Adrenal gland (tissue), 5 donors: ENCODE data around the gene NPTXR.

Source experiments
- CTCF ChIP-seq, 6 experiments: fragments of 450-650 bp in 4 of 6; fragments of 200-600 bp in 2 of 6; sonication (generic) in 1 of 6; IDR thresholded peaks; 1 replicate in 5 of 6; 2 replicates in 1 of 6; pipeline versions ENCODE4 v1.5.1 to v1.8.0; 2016 to 2021; ENCODE audit warnings: antibody characterized with exemption in 6 of 6, mild to moderate bottlenecking in 2 of 6, moderate library complexity in 1 of 6
- POLR2A ChIP-seq, 2 donors: fragments of 450-650 bp; IDR thresholded peaks; one replicate each; pipeline ENCODE4 v1.6.1; 2017; ENCODE audit warnings: antibody characterized with exemption in 2 of 2, mild to moderate bottlenecking in 2 of 2, moderate library complexity in 1 of 2
- donor health status: DM: no; HTN: no; CAD: no.

- TF ChIP-seq CTCF (IDR thresholded peaks at IDR 0.05) (no peak), POLR2A (IDR thresholded peaks at IDR 0.05) (no peak)
Observed at GRCh38 chr22:38826801-38827200, 17.0 kb downstream of the NPTXR start.
